Cardiac muscle cell (in vitro differentiated cells and primary cell): Measurements from ENCODE around the gene PPM1J. TPM values are rescaled to one million over a fixed set of nuclear protein-coding genes. Genes with fewer than 3 reads are reported as not detected.

Experiments used
- DNase-seq, 2 donors: peaks; one replicate each; pipeline versions ENCODE4 v3.0.0 to v3.0.0-alpha.2; 2010 to 2017; ENCODE audit warnings: low read depth in 1 of 2, low spot score in 1 of 2
- H3K27ac ChIP-seq: fragments of 200-600 bp; sonication (generic); 2 replicates; pipeline ENCODE4 v1.5.1; 2016
- H3K27me3 ChIP-seq: fragments of 200-600 bp; sonication (generic); 2 replicates; pipeline ENCODE4 v1.6.0; 2016; ENCODE audit warnings: control low read depth
- H3K36me3 ChIP-seq: fragments of 200-600 bp; sonication (generic); 2 replicates; pipeline ENCODE4 v1.5.1; 2016; ENCODE audit warnings: control low read depth
- H3K4me1 ChIP-seq: fragments of 200-600 bp; sonication (generic); 2 replicates; pipeline ENCODE4 v1.8.1; 2017; ENCODE audit warnings: low read depth, mild to moderate bottlenecking, mixed run types
- H3K4me3 ChIP-seq: fragments of 200-600 bp; sonication (generic); 2 replicates; pipeline ENCODE4 v1.5.1; 2016; ENCODE audit warnings: mild to moderate bottlenecking
- H3K9me3 ChIP-seq: fragments of 200-600 bp; sonication (generic); 2 replicates; pipeline ENCODE4 v1.5.1; 2017; ENCODE audit warnings: low read depth, mild to moderate bottlenecking, control low read depth
- CTCF ChIP-seq: IDR thresholded peaks from 2 replicates; pipeline ENCODE4 v1.5.1; 2012; ENCODE audit warnings: low read depth, mild to moderate bottlenecking, low read length
- polyA plus RNA-seq: library from polyadenylated mRNA; unstranded; fragments of >200 nt; fragmentation: Nextera tagmentation; extraction: Ambion mirVana; gene quantifications from 2 replicates; pipeline ENCODE4 v1.2.1, GENCODE V29; 2016
- total RNA-seq: library from RNA; depleted of rRNA; stranded (reverse); fragments of >200 nt; gene quantifications from 2 replicates; pipeline ENCODE4 v1.2.3, GENCODE V29; 2016

Gene PPM1J
- total and polyA plus RNA-seq, 2 experiments from 2014 or later, result 20.1 to 21.9 TPM

GRCh38 chr1:112687785-112688496 lies 27.2 kb downstream of the PPM1J start:
- TF ChIP-seq CTCF, result no peak
- Histone ChIP-seq H3K9me3 (no peaks in the 10 kb centered on the region), H3K27me3 (no peaks in the 10 kb centered on the region), H3K27ac (peak overlapping the region; percentile 55), H3K4me3 (no peak overlapping the region), H3K36me3 (peaks cover 16% of the 10 kb centered on the region), H3K4me1 (peaks cover 10% of the 10 kb centered on the region)
- no peak for DNase-seq

GRCh38 chr1:112687361-112687760 lies 27.8 kb downstream of the PPM1J start:
- H3K27me3 ChIP-seq, result no peaks in the 10 kb centered on the region
- TF ChIP-seq CTCF, result no peak
- peak overlapping the region; percentile 55 for H3K27ac ChIP-seq
- no peaks in the 10 kb centered on the region for H3K9me3 ChIP-seq
- DNase-seq, result no peak
- H3K4me3 ChIP-seq, result no peak overlapping the region
- peaks cover 10% of the 10 kb centered on the region for H3K4me1 ChIP-seq
- peaks cover 12% of the 10 kb centered on the region for H3K36me3 ChIP-seq

GRCh38 chr1:112686835-112687234 lies 28.3 kb downstream of the PPM1J start:
- peaks cover 7% of the 10 kb centered on the region for H3K36me3 ChIP-seq
- no peak for DNase-seq
- H3K4me3 ChIP-seq, result no peak overlapping the region
- no peaks in the 10 kb centered on the region for H3K9me3 ChIP-seq
- no peak for TF ChIP-seq CTCF
- H3K27ac ChIP-seq, result peak overlapping the region; percentile 55
- H3K27me3 ChIP-seq, result no peaks in the 10 kb centered on the region
- peaks cover 10% of the 10 kb centered on the region for H3K4me1 ChIP-seq

GRCh38 chr1:112686417-112686816 lies 28.7 kb downstream of the PPM1J start:
- DNase-seq, result no peak
- no peaks in the 10 kb centered on the region for H3K27me3 ChIP-seq
- no peak for TF ChIP-seq CTCF
- no peaks in the 10 kb centered on the region for H3K9me3 ChIP-seq
- H3K4me3 ChIP-seq, result no peak overlapping the region
- H3K36me3 ChIP-seq, result peaks cover 3% of the 10 kb centered on the region
- no peak overlapping the region for H3K27ac ChIP-seq
- H3K4me1 ChIP-seq, result peaks cover 10% of the 10 kb centered on the region

GRCh38 chr1:112685913-112686312 lies 29.2 kb downstream of the PPM1J start:
- DNase-seq, result no peak
- Histone ChIP-seq H3K9me3 (no peaks in the 10 kb centered on the region), H3K36me3 (no peaks in the 10 kb centered on the region), H3K27me3 (no peaks in the 10 kb centered on the region), H3K4me3 (no peak overlapping the region), H3K27ac (no peak overlapping the region), H3K4me1 (peaks cover 10% of the 10 kb centered on the region)
- no peak for TF ChIP-seq CTCF
